K562 (cell line): ENCODE results near the gene ARID3A.

ENCODE experiments used
- ATF7 ChIP-seq: fragments of 450-650 bp; IDR thresholded peaks from 2 replicates; pipeline ENCODE4 v1.7.1; 2014; ENCODE audit warnings: mild to moderate bottlenecking, moderate library complexity
- CTCF ChIP-seq, 3 experiments: IDR thresholded peaks in 2 of 3; conservative IDR thresholded peaks in 1 of 3; 2 replicates each; pipeline ENCODE4 v1.5.1; 2011 to 2012; ENCODE audit warnings: low read length in 3 of 3, mild to moderate bottlenecking in 3 of 3, control low read depth in 2 of 3, improper control_type of control experiment in 1 of 3, inconsistent platforms in 1 of 3, low read depth in 1 of 3, mixed read lengths in 1 of 3, moderate library complexity in 1 of 3; ENCODE audit not compliant: insufficient read depth in 2 of 3
- MAX ChIP-seq: sonication (generic); formaldehyde crosslinking; IDR thresholded peaks from 2 replicates; pipeline ENCODE4 v1.9.0; 2022; ENCODE audit warnings: mild to moderate bottlenecking, missing genetic modification reagents
- RCOR1 ChIP-seq, 2 experiments: IDR thresholded peaks; 2 replicates each; pipeline ENCODE4 v1.6.1; 2012; ENCODE audit warnings: low read depth in 2 of 2, low read length in 2 of 2, borderline replicate concordance in 1 of 2, improper control_type of control experiment in 1 of 2
- SIN3A ChIP-seq, 2 experiments: fragments of 150-350 bp in 1 of 2; IDR thresholded peaks; 2 replicates each; pipeline ENCODE4 v1.6.1; 2011 to 2016; ENCODE audit warnings: borderline replicate concordance in 2 of 2, low read depth in 2 of 2, low read length in 2 of 2, mild to moderate bottlenecking in 2 of 2, moderate library complexity in 2 of 2; ENCODE audit not compliant: control insufficient read depth in 1 of 2
- SIRT6 ChIP-seq: IDR thresholded peaks from one replicate; pipeline ENCODE4 v1.6.1; 2012; ENCODE audit warnings: low read depth, mild to moderate bottlenecking, control low read depth, inconsistent platforms, low read length, moderate library complexity
- SREBF2 ChIP-seq: sonication (generic); formaldehyde crosslinking; IDR thresholded peaks from 2 replicates; pipeline ENCODE4 v1.4.0; 2020; ENCODE audit warnings: mild to moderate bottlenecking, missing genetic modification reagents
- ZNF274 ChIP-seq: IDR thresholded peaks from 2 replicates; pipeline ENCODE4 v1.6.1; 2011; ENCODE audit warnings: low read depth, mild to moderate bottlenecking, low read length, moderate library complexity, borderline replicate concordance
- TF ChIP-seq, protein P1 (sequence below): fragments of 250-450 bp; sonication (Bioruptor Pico); IDR thresholded peaks from 2 replicates; pipeline ENCODE4 v1.8.0; 2021; ENCODE audit warnings: moderate library complexity, mild to moderate bottlenecking, inconsistent platforms

- TF ChIP-seq SREBF2 (CRISPR knock-in tag): no peak
- TF ChIP-seq SIN3A (IDR thresholded peaks at IDR 0.05; ENCODE audit: borderline replicate concordance in 2 of 2, control insufficient read depth in 1 of 2, low read depth in 2 of 2, low read length in 2 of 2): no peak
- TF ChIP-seq RCOR1 (IDR thresholded peaks at IDR 0.05; ENCODE audit: borderline replicate concordance in 1 of 2, low read depth in 2 of 2, low read length in 2 of 2): no peak
- TF ChIP-seq ATF7: no peak
- no peak for TF ChIP-seq MAX
- no peak for TF ChIP-seq SIRT6
- TF ChIP-seq, protein P1, sequence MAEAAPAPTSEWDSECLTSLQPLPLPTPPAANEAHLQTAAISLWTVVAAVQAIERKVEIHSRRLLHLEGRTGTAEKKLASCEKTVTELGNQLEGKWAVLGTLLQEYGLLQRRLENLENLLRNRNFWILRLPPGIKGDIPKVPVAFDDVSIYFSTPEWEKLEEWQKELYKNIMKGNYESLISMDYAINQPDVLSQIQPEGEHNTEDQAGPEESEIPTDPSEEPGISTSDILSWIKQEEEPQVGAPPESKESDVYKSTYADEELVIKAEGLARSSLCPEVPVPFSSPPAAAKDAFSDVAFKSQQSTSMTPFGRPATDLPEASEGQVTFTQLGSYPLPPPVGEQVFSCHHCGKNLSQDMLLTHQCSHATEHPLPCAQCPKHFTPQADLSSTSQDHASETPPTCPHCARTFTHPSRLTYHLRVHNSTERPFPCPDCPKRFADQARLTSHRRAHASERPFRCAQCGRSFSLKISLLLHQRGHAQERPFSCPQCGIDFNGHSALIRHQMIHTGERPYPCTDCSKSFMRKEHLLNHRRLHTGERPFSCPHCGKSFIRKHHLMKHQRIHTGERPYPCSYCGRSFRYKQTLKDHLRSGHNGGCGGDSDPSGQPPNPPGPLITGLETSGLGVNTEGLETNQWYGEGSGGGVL (CRISPR knock-in tag): no peak
- TF ChIP-seq ZNF274: no peak
- TF ChIP-seq CTCF (IDR thresholded peaks at IDR 0.05 in 2 of 3, conservative IDR thresholded peaks at IDR 0.05 in 1 of 3; ENCODE audit: insufficient read depth in 2 of 3, low read depth in 1 of 3, low read length in 3 of 3): no peak
These were observed 12.5 kb downstream of the ARID3A start for GRCh38 chr19:938233-938923.
